ENCODE results near the gene MAPK1IP1L. TPM values are rescaled to one million over a fixed set of nuclear protein-coding genes. Genes with fewer than 3 reads are reported as not detected.
"Not testable (repeated sequence)": the region's sequence is repeated elsewhere in the genome, so short reads cannot be mapped to it uniquely, and the experiment has no call there.

Gene MAPK1IP1L
- total RNA-seq (2014; rRNA removed; shearing (Covaris generic)): 28.8 and 55.3 TPM in 2 replicates
- polyA plus RNA-seq (2015; cell fraction: cytosol; rRNA removed): 137 and 166 TPM in 2 replicates
- 145 and 146 TPM in 2 replicates for polyA plus RNA-seq (2015; cell fraction: nucleus; rRNA removed)

GRCh38 chr14:55051423-55052268, at the start of gene MAPK1IP1L:
MAPK1IP1L (plus strand) TSS chr14:55051647; CDS start chr14:55061684, 10,037 bp downstream.
- peak; percentile 93 for DNase-seq (ENCODE audit: low read depth)

DNA sequence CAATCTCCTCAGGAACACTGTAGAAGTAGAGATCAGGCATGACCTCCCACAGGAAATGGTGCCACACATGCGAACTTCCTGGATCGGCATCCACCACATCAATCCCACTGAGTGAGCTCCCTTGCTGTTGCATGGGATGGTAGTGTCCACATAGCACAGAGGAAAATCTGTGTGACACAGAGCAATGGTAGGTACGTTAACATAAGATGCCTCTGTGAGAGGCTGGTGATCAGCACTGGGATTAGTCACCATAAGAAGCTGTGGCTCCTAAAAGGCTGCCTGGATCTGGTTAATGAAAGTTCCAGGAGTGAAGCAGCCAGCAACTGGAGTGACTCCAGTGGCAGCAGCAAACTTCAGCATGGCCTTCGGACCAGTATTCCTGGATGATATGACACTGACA, 46.4 kb upstream of the MAPK1IP1L start:
- peak; percentile 47 for DNase-seq (ENCODE audit: low read depth)

DNA sequence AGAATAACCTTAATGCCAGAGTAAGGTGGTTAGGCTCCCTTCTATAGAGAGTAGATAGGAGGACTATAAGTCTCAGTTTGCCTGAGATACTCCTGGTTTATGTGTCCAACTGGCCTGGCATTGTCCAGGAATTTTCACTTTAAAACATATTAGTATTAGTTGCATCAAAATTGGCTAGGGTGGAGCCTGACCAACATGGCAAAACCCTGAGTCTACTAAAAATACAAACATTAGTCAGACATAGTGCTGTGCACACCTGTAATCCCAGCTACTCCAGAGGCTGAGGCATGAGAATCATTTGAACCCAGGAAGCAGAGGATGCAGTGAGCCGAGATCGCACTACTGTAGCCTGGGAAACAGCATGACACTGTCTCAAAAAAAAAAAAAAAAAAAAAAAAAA, 36.4 kb upstream of the MAPK1IP1L start:
- no peak for DNase-seq (ENCODE audit: low read depth)

GRCh38 chr14:55019968-55020554, 31.4 kb upstream of the MAPK1IP1L start:
- no peak for DNase-seq (ENCODE audit: low read depth)

DNA sequence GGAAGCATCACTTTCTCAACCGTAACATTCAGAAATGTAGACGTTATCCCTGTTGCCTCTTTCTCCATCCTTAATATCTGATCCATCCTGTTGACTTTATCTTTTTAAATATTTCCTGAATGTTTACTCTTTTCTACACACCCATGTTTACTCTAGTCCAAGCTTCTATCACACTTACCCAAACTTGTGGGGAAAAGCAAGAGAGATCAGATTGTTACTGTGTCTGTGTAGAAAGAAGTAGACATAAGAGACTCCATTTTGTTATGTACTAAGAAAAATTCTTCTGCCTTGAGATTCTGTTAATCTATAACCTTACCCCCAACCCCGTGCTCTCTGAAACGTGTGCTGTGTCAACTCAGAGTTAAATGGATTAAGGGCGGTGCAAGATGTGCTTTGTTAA, 27.1 kb upstream of the MAPK1IP1L start:
- DNase-seq (ENCODE audit: low read depth): not testable (repeated sequence)

- no peak for DNase-seq (ENCODE audit: low read depth)
Measured at GRCh38 chr14:55025948-55026347, 25.5 kb upstream of the MAPK1IP1L start.

- no peak for DNase-seq (ENCODE audit: low read depth)
Measured at GRCh38 chr14:55026441-55026792, 25.0 kb upstream of the MAPK1IP1L start.

DNA sequence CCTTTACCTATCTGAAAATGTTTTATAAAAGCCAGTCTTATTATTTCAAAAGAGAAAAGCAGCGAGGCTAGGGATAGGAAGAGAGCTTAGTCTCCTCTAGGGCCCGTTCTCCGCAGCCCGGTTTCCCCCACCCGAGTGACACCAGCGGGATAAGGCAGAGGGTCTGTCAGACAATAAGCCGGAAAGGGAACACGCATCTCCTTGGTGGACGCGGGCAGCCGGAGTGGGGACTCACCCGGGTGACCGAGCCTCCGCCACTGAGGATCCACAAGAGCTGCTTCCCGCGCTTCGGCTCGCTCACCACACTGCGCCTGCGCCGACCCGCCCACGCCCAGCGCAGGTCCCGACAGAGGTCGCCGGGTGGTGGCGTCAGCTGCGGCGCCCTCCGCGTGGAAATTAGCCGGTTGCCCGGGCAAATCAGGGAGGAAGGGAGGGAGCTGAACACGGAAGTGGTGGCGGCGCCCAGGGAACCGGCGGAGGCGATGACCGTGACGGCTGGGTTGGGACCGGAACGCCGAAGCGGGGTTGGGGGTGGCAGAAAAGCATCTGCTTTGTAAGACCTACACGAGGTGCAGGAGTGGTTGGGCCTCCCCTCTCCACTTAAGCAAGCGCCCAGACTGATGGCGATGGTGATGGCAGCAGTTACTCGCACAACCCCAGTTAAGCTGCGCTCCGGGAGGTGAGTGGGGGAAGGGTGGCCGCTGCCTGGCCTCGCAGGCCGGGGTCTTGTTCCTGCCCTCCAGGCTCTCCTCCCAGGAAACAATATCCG, 24.5 kb upstream of the MAPK1IP1L start, which contains the start of the genes SOCS4 and WDHD1:
SOCS4 (plus strand) TSS at position 444 of the 769 bp plus-strand sequence. CDS start 15,806 bp downstream, outside the sequence.
WDHD1 (minus strand) TSS at position 307 of the 769 bp plus-strand sequence. CDS start 312 bp downstream, outside the sequence.
- peak; percentile 95 for DNase-seq (ENCODE audit: low read depth)

- no peak for DNase-seq (ENCODE audit: low read depth)
Measured at GRCh38 chr14:55028066-55028465, 23.4 kb upstream of the MAPK1IP1L start.

DNA sequence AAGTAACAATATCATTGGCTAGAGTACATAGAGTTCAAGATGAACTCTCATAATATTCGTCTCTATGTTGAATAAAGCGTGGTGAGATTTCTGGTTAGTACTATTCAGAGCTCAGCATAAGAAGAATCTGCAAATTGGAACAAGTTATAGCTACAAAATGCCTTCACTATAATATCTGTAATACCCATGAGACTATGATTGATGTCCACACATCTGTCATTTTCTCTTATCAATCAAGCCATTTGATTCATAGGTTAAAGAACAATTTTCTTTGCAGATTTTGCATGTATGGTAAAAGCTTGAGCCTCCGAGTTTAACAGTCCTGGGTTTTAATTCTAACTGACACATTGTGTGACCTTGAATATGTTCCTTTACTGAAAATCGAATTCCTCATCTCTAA, 23.0 kb upstream of the MAPK1IP1L start:
- no peak for DNase-seq (ENCODE audit: low read depth)

DNA sequence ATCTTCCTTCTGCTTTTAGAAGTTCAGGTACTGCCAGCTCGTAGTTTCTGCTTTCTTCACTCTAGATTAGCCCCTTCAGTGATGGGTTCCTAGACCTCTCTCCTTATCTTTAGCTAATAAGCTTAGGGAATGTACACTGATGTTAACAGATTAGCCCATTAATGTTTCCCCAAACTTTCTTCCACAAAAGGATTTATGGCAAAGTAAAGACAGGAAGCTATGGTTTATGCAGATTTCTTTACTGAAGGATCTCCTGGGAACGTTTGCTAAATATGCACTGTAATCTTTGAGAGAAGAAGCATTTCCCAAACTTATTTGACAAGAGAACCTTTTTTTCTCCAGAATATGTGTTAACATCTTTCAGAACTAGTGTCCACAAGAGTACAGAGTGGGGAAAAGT, 20.3 kb upstream of the MAPK1IP1L start:
- DNase-seq (ENCODE audit: low read depth): no peak

- DNase-seq (ENCODE audit: low read depth): not testable (repeated sequence)
Measured at GRCh38 chr14:55037995-55038394, 13.5 kb upstream of the MAPK1IP1L start.

- no peak for DNase-seq (ENCODE audit: low read depth)
Measured at GRCh38 chr14:55038708-55039107, 12.7 kb upstream of the MAPK1IP1L start.

- DNase-seq (ENCODE audit: low read depth): no peak
Measured at GRCh38 chr14:55043528-55043927, 7.9 kb upstream of the MAPK1IP1L start.

GRCh38 chr14:55045087-55045486, 6.4 kb upstream of the MAPK1IP1L start:
- DNase-seq (ENCODE audit: low read depth): no peak

DNA sequence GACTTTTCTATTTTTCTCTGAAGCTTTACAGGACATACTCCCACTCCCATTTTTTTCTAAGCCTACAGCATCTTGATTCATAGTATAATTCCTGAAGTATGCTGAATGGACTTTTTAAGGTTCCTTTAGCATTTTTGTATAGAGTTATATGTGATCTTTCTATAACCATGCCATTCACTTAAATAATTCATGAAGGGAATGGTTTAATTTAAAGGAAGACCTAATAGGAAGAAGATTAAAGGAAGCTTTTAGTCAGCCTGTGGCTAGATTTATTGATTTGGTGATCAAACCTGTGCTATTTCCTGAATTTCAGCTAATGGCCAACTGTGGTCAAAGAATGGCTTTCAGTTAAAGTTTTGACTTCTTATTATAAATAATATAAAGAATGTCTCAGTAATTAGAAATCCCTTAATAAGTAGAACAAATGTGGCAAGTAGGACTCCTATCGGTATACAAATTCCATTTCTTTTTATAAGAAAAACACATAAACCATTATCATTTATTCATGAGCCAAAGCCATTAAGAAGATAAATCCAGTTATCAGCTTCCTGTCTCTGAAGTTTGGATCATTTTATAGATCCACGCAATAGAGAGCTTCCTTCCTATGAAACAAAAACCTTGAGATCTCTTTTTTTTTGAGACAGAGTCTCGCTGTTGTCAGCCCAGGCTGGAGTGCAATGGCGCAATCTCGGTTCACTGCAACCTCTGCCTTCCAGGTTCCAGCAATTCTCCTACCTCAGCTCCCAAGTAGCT, 4.0 kb upstream of the MAPK1IP1L start:
- no peak for DNase-seq (ENCODE audit: low read depth)

DNA sequence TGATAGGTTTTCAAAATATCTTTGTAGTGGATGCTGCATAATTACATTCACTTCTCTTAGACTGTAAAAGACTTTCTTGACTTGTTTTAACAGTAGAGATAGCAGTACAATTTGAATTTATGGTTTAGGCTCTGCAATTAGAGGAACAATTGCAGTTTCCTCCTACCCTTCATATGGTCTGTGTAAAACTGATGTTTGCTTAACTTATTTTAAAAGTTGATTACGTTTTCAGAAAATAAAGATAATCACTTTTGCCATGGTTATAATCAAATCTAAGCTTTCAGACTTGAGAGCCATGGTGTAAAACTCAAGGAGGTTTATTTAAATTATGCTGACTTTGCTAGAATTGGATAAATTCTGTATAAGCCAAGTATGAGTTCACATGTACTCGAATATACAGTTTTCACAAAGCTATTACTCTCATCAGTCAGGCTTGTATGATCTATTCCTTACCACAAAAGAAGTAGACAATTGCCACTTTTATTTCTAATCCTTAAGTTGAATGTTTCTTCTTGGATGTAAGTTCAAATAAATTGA, 2.5 kb upstream of the MAPK1IP1L start:
- DNase-seq (ENCODE audit: low read depth): no peak

DNA sequence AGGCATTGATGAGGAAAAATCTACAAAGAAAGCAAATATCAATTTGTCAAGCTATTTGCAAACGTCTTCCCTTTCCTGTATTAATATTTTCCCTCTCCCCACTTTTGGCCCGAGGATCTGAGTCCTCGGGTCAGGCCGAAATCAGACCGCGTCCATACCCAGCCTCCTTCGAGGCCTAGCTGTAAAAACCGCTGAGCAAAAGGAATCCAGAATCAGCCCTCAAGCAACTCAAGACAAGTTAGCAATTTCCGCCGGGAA, 353 bp upstream of the MAPK1IP1L start:
- no peak for DNase-seq (ENCODE audit: low read depth)

GRCh38 chr14:55052269-55052930, 953 bp downstream of the MAPK1IP1L start:
- DNase-seq (ENCODE audit: low read depth): no peak

DNA sequence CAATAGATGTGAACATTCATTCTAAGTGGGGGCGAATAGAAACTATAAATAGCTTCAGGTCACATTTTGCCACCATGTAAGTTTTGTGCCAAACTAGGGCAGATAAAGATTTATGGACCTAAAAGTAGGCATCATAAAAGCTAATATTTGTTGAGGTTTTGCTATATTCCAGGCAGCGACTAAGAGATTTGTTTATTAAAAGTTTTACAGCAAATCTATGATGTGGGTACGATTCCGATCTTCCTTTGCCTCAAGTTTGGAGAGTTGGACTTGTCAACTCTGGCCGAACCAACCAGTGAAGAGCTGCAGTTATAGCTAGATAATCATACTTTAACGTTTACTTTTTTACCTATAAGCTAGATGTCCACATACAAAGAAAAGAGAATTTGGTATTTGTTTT, 1.6 kb downstream of the MAPK1IP1L start:
- no peak for DNase-seq (ENCODE audit: low read depth)

Measured in HT1080 (cell line).